Neuronal stem cell (in vitro differentiated cells): ENCODE data around the gene DIRAS1.

Experiments
- DNase-seq: peaks from one replicate; pipeline ENCODE4 v3.0.0-alpha.2; 2013; ENCODE audit warnings: low spot score
- H2AFZ ChIP-seq: one replicate; pipeline ENCODE4 v1.6.1; 2013; ENCODE audit warnings: mild to moderate bottlenecking, low read length, inconsistent platforms
- H2AK5ac ChIP-seq: 2 replicates; pipeline ENCODE4 v1.6.1; 2013; ENCODE audit warnings: low read depth, mild to moderate bottlenecking, inconsistent platforms, low read length, moderate library complexity, mixed read lengths
- H2BK120ac ChIP-seq: 2 replicates; pipeline ENCODE4 v1.6.1; 2013; ENCODE audit warnings: low read depth, mild to moderate bottlenecking, inconsistent platforms, low read length, moderate library complexity, mixed read lengths
- H2BK12ac ChIP-seq: one replicate; pipeline ENCODE4 v1.6.1; 2013; ENCODE audit warnings: low read length, inconsistent platforms
- H2BK15ac ChIP-seq: 2 replicates; pipeline ENCODE4 v1.6.1; 2013; ENCODE audit warnings: mild to moderate bottlenecking, low read length, inconsistent platforms, mixed read lengths
- H2BK5ac ChIP-seq: one replicate; pipeline ENCODE4 v1.6.1; 2013; ENCODE audit warnings: inconsistent platforms, mild to moderate bottlenecking, low read length, moderate library complexity
- H3K14ac ChIP-seq: one replicate; pipeline ENCODE4 v1.6.1; 2013; ENCODE audit warnings: low read length, inconsistent platforms
- H3K18ac ChIP-seq: 2 replicates; pipeline ENCODE4 v1.6.1; 2013; ENCODE audit warnings: low read length, inconsistent platforms
- H3K23ac ChIP-seq: 2 replicates; pipeline ENCODE4 v1.6.1; 2013; ENCODE audit warnings: low read depth, mild to moderate bottlenecking, mixed read lengths, low read length, inconsistent platforms; ENCODE audit not compliant: poor library complexity
- H3K27ac ChIP-seq: replicated peaks from 3 replicates; pipeline ENCODE4 v1.5.1; 2013; ENCODE audit warnings: low read length, inconsistent platforms
- H3K27me3 ChIP-seq, 3 experiments: 2 replicates each; pipeline ENCODE4 v1.6.1; 2013; ENCODE audit warnings: low read length in 3 of 3, mild to moderate bottlenecking in 2 of 3, inconsistent platforms in 1 of 3, low read depth in 1 of 3, mixed read lengths in 1 of 3, moderate library complexity in 1 of 3; ENCODE audit not compliant: control insufficient read depth in 3 of 3, insufficient read depth in 3 of 3
- H3K36me3 ChIP-seq, 2 donors: replicated peaks in 1 of 2; 2 replicates each; pipeline ENCODE4 v1.6.1; 2013; ENCODE audit warnings: low read length in 2 of 2; ENCODE audit not compliant: control insufficient read depth in 2 of 2, insufficient read depth in 2 of 2
- H3K4ac ChIP-seq: 2 replicates; pipeline ENCODE4 v1.6.1; 2013; ENCODE audit warnings: inconsistent platforms, mild to moderate bottlenecking, low read length, moderate library complexity
- H3K4me1 ChIP-seq, 2 donors: 1 replicate in 1 of 2; 2 replicates in 1 of 2; pipeline ENCODE4 v1.6.1; 2013; ENCODE audit warnings: low read length in 2 of 2, low read depth in 1 of 2; ENCODE audit not compliant: control insufficient read depth in 2 of 2, insufficient read depth in 1 of 2
- H3K4me2 ChIP-seq: one replicate; pipeline ENCODE4 v1.6.1; 2013; ENCODE audit warnings: mild to moderate bottlenecking, low read length, inconsistent platforms; ENCODE audit not compliant: insufficient read depth, poor library complexity, severe bottlenecking
- H3K4me3 ChIP-seq, 2 donors: 2 replicates each; pipeline ENCODE4 v1.5.1; 2013; ENCODE audit warnings: low read length in 2 of 2, mild to moderate bottlenecking in 2 of 2, inconsistent platforms in 1 of 2, moderate library complexity in 1 of 2
- H3K79me1 ChIP-seq: one replicate; pipeline ENCODE4 v1.6.1; 2013; ENCODE audit warnings: low read depth, mild to moderate bottlenecking, inconsistent platforms, low read length, moderate library complexity
- H3K9ac ChIP-seq: one replicate; pipeline ENCODE4 v1.6.1; 2013; ENCODE audit warnings: mild to moderate bottlenecking, low read depth, low read length, inconsistent platforms; ENCODE audit not compliant: poor library complexity
- H3K9me3 ChIP-seq, 2 donors: replicated peaks in 1 of 2; 2 replicates each; pipeline versions ENCODE3 to v1.6.1; 2013; ENCODE audit warnings: low read length in 2 of 2, mild to moderate bottlenecking in 2 of 2, inconsistent platforms in 1 of 2, low read depth in 1 of 2, mixed read lengths in 1 of 2, moderate library complexity in 1 of 2; ENCODE audit not compliant: control insufficient read depth in 2 of 2, insufficient read depth in 1 of 2
- H4K8ac ChIP-seq: one replicate; pipeline ENCODE4 v1.6.1; 2013; ENCODE audit warnings: low read depth, mild to moderate bottlenecking, inconsistent platforms, low read length, moderate library complexity
- H4K91ac ChIP-seq: one replicate; pipeline ENCODE4 v1.6.1; 2013; ENCODE audit warnings: low read length, low read depth, mild to moderate bottlenecking, inconsistent platforms; ENCODE audit not compliant: poor library complexity
- WGBS, 2 donors: extraction: QIAGEN DNeasy Blood & Tissue Kit; methylation state at CpG; one replicate each; pipeline ENCODE4 v1.1.7; 2013; ENCODE audit warnings: missing lambda C conversion rate in 2 of 2, mixed read lengths in 1 of 2; ENCODE audit not compliant: insufficient read length in 2 of 2, insufficient replicate concordance in 1 of 2; ENCODE audit errors: extremely low coverage in 2 of 2; 5-methylcytosine and 5-hydroxymethylcytosine counted together

Gene DIRAS1

GRCh38 chr19:2719920-2720776 is 1.0 kb downstream of the DIRAS1 start:
- Histone ChIP-seq H3K14ac (no peak overlapping the region), H2AK5ac (peak overlapping the region; percentile 63)

GRCh38 chr19:2719232-2719735 is 1.9 kb downstream of the DIRAS1 start:
- Histone ChIP-seq H3K4me2 (no peak overlapping the region), H3K4ac (no peak overlapping the region), H2BK12ac (no peak overlapping the region), H2AK5ac (no peak overlapping the region), H3K9me3 (peaks cover 10 to 11% of the 10 kb centered on the region in 2 donors), H3K79me1 (no peaks in the 10 kb centered on the region), H2AFZ (no peak overlapping the region), H2BK5ac (no peak overlapping the region), H4K8ac (no peak overlapping the region), H3K14ac (no peak overlapping the region), H2BK120ac (no peak overlapping the region), H3K18ac (no peak overlapping the region), H3K27me3 (peaks cover 2 to 26% (median 23%) of the 10 kb centered on the region in 3 experiments), H4K91ac (no peak overlapping the region), H3K23ac (no peak overlapping the region), H3K9ac (no peak overlapping the region), H3K27ac (no peak overlapping the region), H2BK15ac (no peak overlapping the region), H3K4me3 (no peak overlapping the region), H3K36me3 (peaks cover 0 to 5% of the 10 kb centered on the region in 2 donors), H3K4me1 (peaks cover 9 to 10% of the 10 kb centered on the region in 2 donors)
- no CpG with 5 or more reads among the region's 7 CpGs for WGBS, 2 donors
- no peak for DNase-seq

More at GRCh38 chr19:2719920-2720776, 1.0 kb downstream of the DIRAS1 start:
- Histone ChIP-seq H3K4me3 (peak overlapping the region; percentile 49 to 65), H3K4me2 (peak overlapping the region; percentile 77), H2BK15ac (no peak overlapping the region), H3K9me3 (peaks cover 7 to 9% of the 10 kb centered on the region in 2 donors), H3K4me1 (peaks cover 9 to 10% of the 10 kb centered on the region in 2 donors), H3K9ac (peak overlapping the region; percentile 44), H3K23ac (peak overlapping the region; percentile 85), H3K36me3 (peaks cover 0 to 5% of the 10 kb centered on the region in 2 donors), H3K27ac (no peak overlapping the region), H3K79me1 (no peaks in the 10 kb centered on the region), H2BK12ac (no peak overlapping the region), H4K8ac (no peak overlapping the region), H4K91ac (no peak overlapping the region), H3K18ac (peak overlapping the region; percentile 95), H2BK5ac (no peak overlapping the region), H3K27me3 (peaks cover 2 to 26% (median 23%) of the 10 kb centered on the region in 3 experiments), H3K4ac (no peak overlapping the region), H2AFZ (peak overlapping the region; percentile 86), H2BK120ac (no peak overlapping the region)
- DNase-seq = no peak
- WGBS, 2 donors = no CpG with 5 or more reads among the region's 37 CpGs

GRCh38 chr19:2717638-2718541 is 3.3 kb downstream of the DIRAS1 start:
- Histone ChIP-seq H3K9ac (no peak overlapping the region), H2BK120ac (no peak overlapping the region), H2BK15ac (no peak overlapping the region), H3K4me1 (peaks cover 9 to 10% of the 10 kb centered on the region in 2 donors), H2AFZ (no peak overlapping the region), H3K4me3 (no peak overlapping the region), H3K18ac (no peak overlapping the region), H3K79me1 (no peaks in the 10 kb centered on the region), H3K27me3 (peaks cover 2 to 21% (median 14%) of the 10 kb centered on the region in 3 experiments), H3K4ac (no peak overlapping the region), H3K36me3 (peaks cover 0 to 5% of the 10 kb centered on the region in 2 donors), H3K9me3 (peaks cover 9 to 10% of the 10 kb centered on the region in 2 donors), H3K14ac (peak overlapping the region; percentile 11), H4K8ac (no peak overlapping the region), H4K91ac (no peak overlapping the region), H3K4me2 (no peak overlapping the region), H2AK5ac (no peak overlapping the region), H2BK12ac (no peak overlapping the region), H3K27ac (no peak overlapping the region), H3K23ac (peak overlapping the region; percentile 8), H2BK5ac (no peak overlapping the region)
- WGBS, 2 donors = no CpG with 5 or more reads among the region's 52 CpGs
- no peak for DNase-seq
